Measurements from ENCODE around the gene CNTNAP2.

- TF ChIP-seq POLR2AphosphoS5 (IDR thresholded peaks at IDR 0.05; ENCODE audit: low read depth, low read length) (no peak), TAF1 (IDR thresholded peaks at IDR 0.05; ENCODE audit: low read depth, low read length) (no peak), POLR2A (IDR thresholded peaks at IDR 0.05; ENCODE audit: low read depth, low read length) (no peak), SPI1 (IDR thresholded peaks at IDR 0.05; ENCODE audit: low read depth, low read length) (no peak), POU2F2 (IDR thresholded peaks at IDR 0.05; ENCODE audit: low read depth, low read length) (no peak), PAX5 (IDR thresholded peaks at IDR 0.05; ENCODE audit: insufficient read depth, low read length, severe bottlenecking) (no peak)
Observed at GRCh38 chr7:146735992-146736391, 619.4 kb downstream of the CNTNAP2 start.
